K562 (cell line): ENCODE data around the gene INPP4B.

Source experiments
- BCL6 ChIP-seq: fragments of 250-450 bp; sonication (Bioruptor Pico); IDR thresholded peaks from 2 replicates; pipeline ENCODE4 v1.4.0; 2020
- CTCF ChIP-seq, 3 experiments: IDR thresholded peaks in 2 of 3; conservative IDR thresholded peaks in 1 of 3; 2 replicates each; pipeline ENCODE4 v1.5.1; 2011 to 2012; ENCODE audit warnings: low read length in 3 of 3, mild to moderate bottlenecking in 3 of 3, control low read depth in 2 of 3, improper control_type of control experiment in 1 of 3, inconsistent platforms in 1 of 3, low read depth in 1 of 3, mixed read lengths in 1 of 3, moderate library complexity in 1 of 3; ENCODE audit not compliant: insufficient read depth in 2 of 3
- HCFC1 ChIP-seq: IDR thresholded peaks from 2 replicates; pipeline ENCODE4 v1.6.1; 2012; ENCODE audit warnings: low read depth, low read length, improper control_type of control experiment
- HDAC2 ChIP-seq: fragments of 450-650 bp; IDR thresholded peaks from 2 replicates; pipeline ENCODE4 v1.6.1; 2016; ENCODE audit warnings: mild to moderate bottlenecking
- KLF1 ChIP-seq: fragments of 450-650 bp; IDR thresholded peaks from 2 replicates; pipeline ENCODE4 v1.6.1; 2016; ENCODE audit warnings: missing genetic modification characterization, missing compliant biosample characterization
- POLR2A ChIP-seq: fragments of 450-650 bp; conservative IDR thresholded peaks from 2 replicates; pipeline ENCODE4 v1.6.1; 2016
- ZNF274 ChIP-seq: IDR thresholded peaks from 2 replicates; pipeline ENCODE4 v1.6.1; 2011; ENCODE audit warnings: low read depth, mild to moderate bottlenecking, low read length, moderate library complexity, borderline replicate concordance
- ZNF583 ChIP-seq: fragments of 250-450 bp; sonication (Bioruptor Pico); IDR thresholded peaks from 2 replicates; pipeline ENCODE4 v1.4.0; 2020

DNA sequence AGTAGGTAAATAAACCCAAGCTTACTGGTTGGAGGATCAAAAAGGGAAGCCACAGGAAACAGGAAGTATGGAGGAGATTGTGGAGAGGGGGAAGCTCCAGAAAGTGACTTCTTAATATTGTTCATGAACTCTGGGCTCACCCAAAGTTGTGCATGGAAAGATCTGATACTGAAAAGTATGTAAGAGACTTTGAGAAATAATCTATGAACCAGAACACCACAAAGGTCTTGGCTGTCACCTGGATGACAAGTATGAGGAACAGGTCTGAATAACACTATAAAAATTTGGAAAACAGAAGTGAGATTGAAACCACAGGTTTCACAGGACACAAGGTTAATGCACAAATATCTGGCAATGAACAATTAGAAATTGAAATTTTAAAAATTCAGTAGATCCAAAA lies 567.4 kb downstream of the INPP4B start:
- TF ChIP-seq ZNF274 (no peak), POLR2A (no peak), BCL6 (CRISPR knock-in tag) (no peak), ZNF583 (no peak), CTCF (IDR thresholded peaks at IDR 0.05 in 2 of 3, conservative IDR thresholded peaks at IDR 0.05 in 1 of 3; ENCODE audit: insufficient read depth in 2 of 3, low read depth in 1 of 3, low read length in 3 of 3) (no peak), HDAC2 (no peak), KLF1 (tag) (no peak), HCFC1 (no peak)
